BLaER1 treated with 17β-estradiol and CSF1 and Interleukin-3, amounts not matched to agents 10 nM and 100 nM (cell line): ENCODE measurements around the gene FKBP1A.
"Not testable (repeated sequence)": the region's sequence is repeated elsewhere in the genome, so short reads cannot be mapped to it uniquely, and the experiment has no call there.

Source experiments
- H3K27ac ChIP-seq, 11 experiments: shearing (Covaris generic); formaldehyde crosslinking; 2 replicates each; pipeline ENCODE4 v1.8.1; 2022
- H3K27me3 ChIP-seq, 11 experiments: shearing (Covaris generic); formaldehyde crosslinking; 2 replicates each; pipeline ENCODE4 v1.8.1; 2022
- H3K36me3 ChIP-seq, 11 experiments: shearing (Covaris generic); formaldehyde crosslinking; 2 replicates each; pipeline ENCODE4 v1.8.1; 2022
- H3K4me1 ChIP-seq, 10 experiments: shearing (Covaris generic); formaldehyde crosslinking; 2 replicates each; pipeline ENCODE4 v1.8.1; 2022
- H3K4me2 ChIP-seq, 11 experiments: shearing (Covaris generic); formaldehyde crosslinking; 2 replicates each; pipeline ENCODE4 v1.8.1; 2022
- H3K4me3 ChIP-seq, 10 experiments: shearing (Covaris generic); formaldehyde crosslinking; 2 replicates each; pipeline ENCODE4 v1.8.1; 2022
- H3K9ac ChIP-seq, 11 experiments: shearing (Covaris generic); formaldehyde crosslinking; 2 replicates each; pipeline ENCODE4 v1.8.1; 2022
- H3K9me3 ChIP-seq, 11 experiments: shearing (Covaris generic); formaldehyde crosslinking; replicated peaks in 1 of 11; 2 replicates each; pipeline ENCODE4 v1.8.1; 2022
- H4K20me1 ChIP-seq, 11 experiments: shearing (Covaris generic); formaldehyde crosslinking; 2 replicates each; pipeline ENCODE4 v1.8.1; 2022
- Cebpa-rat ChIP-seq, 11 experiments: shearing (Covaris generic); IDR thresholded peaks; 2 replicates each; pipeline ENCODE4 v1.8.1; 2022

The FKBP1A gene

DNA sequence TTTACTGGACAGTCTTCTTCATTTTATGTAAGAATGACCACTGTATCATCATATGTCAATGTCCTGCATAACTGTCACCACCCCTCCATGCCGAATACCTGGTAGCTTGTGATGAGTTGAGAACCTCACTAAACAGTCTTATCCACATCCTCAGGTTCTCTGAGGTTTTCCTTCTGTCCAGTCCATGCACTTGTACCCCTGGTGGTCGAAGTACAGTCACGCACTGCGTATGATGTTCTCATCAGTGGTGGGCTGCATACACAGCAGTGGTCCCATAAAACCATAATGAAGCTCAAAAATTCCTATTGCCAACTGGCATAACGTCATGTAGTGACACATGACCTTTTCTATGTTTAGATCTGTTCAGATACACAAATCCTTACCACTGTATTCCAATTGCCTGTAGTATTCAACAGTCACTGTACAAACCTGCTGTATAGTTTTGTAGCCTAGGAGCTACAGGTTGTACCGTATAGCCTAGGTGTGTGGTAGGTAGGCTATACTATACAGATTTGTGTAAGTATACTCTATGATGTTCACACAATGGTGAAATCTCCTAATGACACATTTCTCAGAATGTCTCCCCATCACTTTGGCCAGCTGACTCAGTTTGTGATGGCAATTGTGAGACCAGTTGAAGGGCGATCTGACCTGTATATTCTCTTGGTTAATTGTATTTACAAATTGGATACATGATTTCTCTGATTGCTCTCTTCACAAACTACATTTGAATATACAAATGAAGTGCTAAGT is 32.6 kb downstream of the FKBP1A start:
- no peak overlapping the region for H3K4me3 ChIP-seq
- no peak for TF ChIP-seq Cebpa-rat (IDR thresholded peaks at IDR 0.05)
- H3K27ac ChIP-seq, result no peak overlapping the region
- peaks cover 16 to 39% (median 27%) of the 10 kb centered on the region in 10 experiments for H3K4me1 ChIP-seq
- H4K20me1 ChIP-seq, result peaks cover 7 to 63% (median 38%) of the 10 kb centered on the region in 11 experiments; a peak in 14 of 22 replicates
- no peaks in the 10 kb centered on the region for H3K27me3 ChIP-seq
- H3K9me3 ChIP-seq, result peaks cover 3 to 20% (median 9%) of the 10 kb centered on the region in 11 experiments
- H3K9ac ChIP-seq, result no peak overlapping the region
- H3K36me3 ChIP-seq, result peaks cover 79 to 100% (median 89%) of the 10 kb centered on the region in 11 experiments
- H3K4me2 ChIP-seq, result no peak overlapping the region

GRCh38 chr20:1357921-1358671 is 34.8 kb downstream of the FKBP1A start:
- TF ChIP-seq Cebpa-rat (IDR thresholded peaks at IDR 0.05), result no peak
- peaks cover 7 to 44% (median 20%) of the 10 kb centered on the region in 11 experiments; a peak in 14 of 22 replicates for H4K20me1 ChIP-seq
- no peak overlapping the region for H3K4me2 ChIP-seq
- peaks cover 0 to 17% (median 9%) of the 10 kb centered on the region in 10 experiments; a peak in 9 of 20 replicates for H3K4me1 ChIP-seq
- no peak overlapping the region for H3K27ac ChIP-seq
- no peaks in the 10 kb centered on the region for H3K27me3 ChIP-seq
- H3K36me3 ChIP-seq, result peaks cover 93 to 100% (median 95%) of the 10 kb centered on the region in 11 experiments
- H3K9me3 ChIP-seq, result peaks cover 24 to 39% (median 30%) of the 10 kb centered on the region in 11 experiments
- H3K9ac ChIP-seq, result no peak overlapping the region
- no peak overlapping the region for H3K4me3 ChIP-seq

GRCh38 chr20:1353956-1354355 is 38.9 kb downstream of the FKBP1A start:
- peaks cover 0 to 18% (median 7%) of the 10 kb centered on the region in 11 experiments; a peak in 7 of 22 replicates for H4K20me1 ChIP-seq
- H3K4me2 ChIP-seq, result no peak overlapping the region
- H3K4me3 ChIP-seq, result no peak overlapping the region
- no peaks in the 10 kb centered on the region for H3K27me3 ChIP-seq
- H3K4me1 ChIP-seq, result peaks cover 0 to 7% (median 0%) of the 10 kb centered on the region in 10 experiments; a peak in 2 of 20 replicates
- H3K36me3 ChIP-seq, result peaks cover 71 to 97% (median 92%) of the 10 kb centered on the region in 11 experiments
- H3K27ac ChIP-seq, result no peak overlapping the region
- TF ChIP-seq Cebpa-rat (IDR thresholded peaks at IDR 0.05), result no peak
- peaks cover 59 to 77% (median 69%) of the 10 kb centered on the region in 11 experiments for H3K9me3 ChIP-seq
- H3K9ac ChIP-seq, result no peak overlapping the region

- Histone ChIP-seq H3K36me3 (peaks cover 8 to 63% (median 44%) of the 10 kb centered on the region in 11 experiments; a peak in 21 of 22 replicates), H3K27ac (no peak overlapping the region), H3K4me3 (no peak overlapping the region), H4K20me1 (peaks cover 0 to 22% (median 4%) of the 10 kb centered on the region in 11 experiments; a peak in 7 of 22 replicates), H3K4me1 (peaks cover 0 to 6% (median 2%) of the 10 kb centered on the region in 10 experiments; a peak in 4 of 20 replicates), H3K9me3 (peaks cover 44 to 52% (median 50%) of the 10 kb centered on the region in 11 experiments), H3K27me3 (no peaks in the 10 kb centered on the region), H3K9ac (no peak overlapping the region), H3K4me2 (no peak overlapping the region)
- no peak for TF ChIP-seq Cebpa-rat (IDR thresholded peaks at IDR 0.05)
Measured at GRCh38 chr20:1346315-1346969, 46.4 kb downstream of the FKBP1A start.

GRCh38 chr20:1345756-1346093 is 47.1 kb downstream of the FKBP1A start:
- peaks cover 42 to 45% (median 43%) of the 10 kb centered on the region in 11 experiments for H3K9me3 ChIP-seq
- no peak overlapping the region for H3K9ac ChIP-seq
- no peak overlapping the region for H3K4me3 ChIP-seq
- H3K27me3 ChIP-seq, result no peaks in the 10 kb centered on the region
- TF ChIP-seq Cebpa-rat (IDR thresholded peaks at IDR 0.05), result no peak
- no peak overlapping the region for H3K4me2 ChIP-seq
- H3K36me3 ChIP-seq, result peaks cover 7 to 61% (median 38%) of the 10 kb centered on the region in 11 experiments; a peak in 21 of 22 replicates
- H3K4me1 ChIP-seq, result peaks cover 0 to 6% (median 2%) of the 10 kb centered on the region in 10 experiments; a peak in 4 of 20 replicates
- H3K27ac ChIP-seq, result no peak overlapping the region
- H4K20me1 ChIP-seq, result peaks cover 0 to 25% (median 4%) of the 10 kb centered on the region in 11 experiments; a peak in 8 of 22 replicates

GRCh38 chr20:1345030-1345755 is 47.7 kb downstream of the FKBP1A start:
- TF ChIP-seq Cebpa-rat (IDR thresholded peaks at IDR 0.05), result no peak
- H3K36me3 ChIP-seq, result peaks cover 7 to 56% (median 33%) of the 10 kb centered on the region in 11 experiments; a peak in 21 of 22 replicates
- H3K4me3 ChIP-seq, result no peak overlapping the region
- H3K9ac ChIP-seq, result no peak overlapping the region
- H3K27ac ChIP-seq, result no peak overlapping the region
- H3K4me1 ChIP-seq, result peaks cover 0 to 6% (median 2%) of the 10 kb centered on the region in 10 experiments; a peak in 4 of 20 replicates
- no peak overlapping the region for H3K4me2 ChIP-seq
- H3K9me3 ChIP-seq, result peaks cover 36 to 39% (median 38%) of the 10 kb centered on the region in 11 experiments
- peaks cover 0 to 25% (median 4%) of the 10 kb centered on the region in 11 experiments; a peak in 8 of 22 replicates for H4K20me1 ChIP-seq
- H3K27me3 ChIP-seq, result no peaks in the 10 kb centered on the region

GRCh38 chr20:1343446-1344124 is 49.3 kb downstream of the FKBP1A start:
- not testable (repeated sequence) for H3K4me2 ChIP-seq, H3K27me3 ChIP-seq, H3K4me1 ChIP-seq, H3K9ac ChIP-seq, H3K27ac ChIP-seq, H3K4me3 ChIP-seq
- peaks cover 0 to 29% (median 5%) of the 10 kb centered on the region in 11 experiments; a peak in 10 of 22 replicates for H4K20me1 ChIP-seq
- peaks cover 20 to 23% (median 22%) of the 10 kb centered on the region in 11 experiments for H3K9me3 ChIP-seq
- H3K36me3 ChIP-seq, result peaks cover 7 to 49% (median 22%) of the 10 kb centered on the region in 11 experiments; a peak in 17 of 22 replicates
